ENCODE measurements around the gene GRIK2. TPM values are rescaled to one million over a fixed set of nuclear protein-coding genes. Genes with fewer than 3 reads are reported as not detected.
A peak's percentile ranks its signal among the peaks of the same experiment; 100 is the strongest.

GRIK2 gene
- polyA plus RNA-seq, 1 experiment, result 12.8 TPM

DNA sequence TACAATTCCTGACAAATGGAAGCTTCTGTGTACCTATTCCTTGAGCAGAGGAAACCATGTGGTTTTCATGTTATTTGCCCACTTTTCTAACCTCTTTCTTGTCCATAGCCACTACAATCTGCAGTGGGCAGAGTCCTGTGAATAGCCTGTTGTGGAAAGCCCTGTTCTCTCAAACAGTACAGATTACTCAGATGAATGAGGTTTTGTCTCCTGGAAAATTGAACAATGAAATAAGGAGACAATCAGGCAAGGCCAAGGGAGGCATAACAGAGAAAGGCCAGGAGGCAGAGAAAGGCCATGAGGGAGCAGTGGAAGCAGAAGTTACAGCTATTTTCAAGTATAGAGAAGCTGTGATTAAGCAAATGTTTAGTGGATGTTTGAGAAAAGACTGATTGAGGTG lies 189.3 kb downstream of the GRIK2 start:
- CTCF ChIA-PET, result no interaction called here
- Histone ChIP-seq H3K4me3 (ENCODE audit: low read depth, low read length) (no peak overlapping the region), H3K27me3 (ENCODE audit: control insufficient read depth, insufficient read depth, low read length) (no peaks in the 10 kb centered on the region), H3K27ac (ENCODE audit: low read depth, low read length) (no peak overlapping the region), H3K9me3 (ENCODE audit: control insufficient read depth, insufficient read depth, low read length) (no peaks in the 10 kb centered on the region)
- no peak for DNase-seq (ENCODE audit: low read depth, low spot score)
- TF ChIP-seq, protein P1, sequence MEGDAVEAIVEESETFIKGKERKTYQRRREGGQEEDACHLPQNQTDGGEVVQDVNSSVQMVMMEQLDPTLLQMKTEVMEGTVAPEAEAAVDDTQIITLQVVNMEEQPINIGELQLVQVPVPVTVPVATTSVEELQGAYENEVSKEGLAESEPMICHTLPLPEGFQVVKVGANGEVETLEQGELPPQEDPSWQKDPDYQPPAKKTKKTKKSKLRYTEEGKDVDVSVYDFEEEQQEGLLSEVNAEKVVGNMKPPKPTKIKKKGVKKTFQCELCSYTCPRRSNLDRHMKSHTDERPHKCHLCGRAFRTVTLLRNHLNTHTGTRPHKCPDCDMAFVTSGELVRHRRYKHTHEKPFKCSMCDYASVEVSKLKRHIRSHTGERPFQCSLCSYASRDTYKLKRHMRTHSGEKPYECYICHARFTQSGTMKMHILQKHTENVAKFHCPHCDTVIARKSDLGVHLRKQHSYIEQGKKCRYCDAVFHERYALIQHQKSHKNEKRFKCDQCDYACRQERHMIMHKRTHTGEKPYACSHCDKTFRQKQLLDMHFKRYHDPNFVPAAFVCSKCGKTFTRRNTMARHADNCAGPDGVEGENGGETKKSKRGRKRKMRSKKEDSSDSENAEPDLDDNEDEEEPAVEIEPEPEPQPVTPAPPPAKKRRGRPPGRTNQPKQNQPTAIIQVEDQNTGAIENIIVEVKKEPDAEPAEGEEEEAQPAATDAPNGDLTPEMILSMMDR (IDR thresholded peaks at IDR 0.05; ENCODE audit: low read depth, low read length), result no peak
- POLR2A ChIA-PET, result interaction anchor here (0.5 kb wide), 1 partner anchor 56 kb away, joined by 3 read pairs; no protein-coding TSS in a partner anchor

DNA sequence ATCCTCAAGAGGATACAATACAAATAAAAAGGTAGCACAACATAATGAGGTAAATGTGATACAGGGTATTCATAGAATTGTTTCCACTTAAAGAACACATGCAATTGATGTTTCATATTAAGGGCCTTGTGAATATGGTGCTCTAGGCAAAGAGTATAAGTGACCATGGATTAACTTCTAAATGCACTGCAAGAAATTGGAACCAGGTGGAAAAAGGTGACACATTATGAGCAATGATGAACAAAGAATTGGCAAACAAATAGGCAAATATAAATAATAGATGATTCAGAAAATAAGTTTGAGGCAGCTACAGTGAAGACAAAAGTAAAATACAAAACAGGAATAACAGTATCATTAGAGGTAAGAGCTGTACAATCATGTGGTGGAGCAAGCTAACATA lies 192.0 kb downstream of the GRIK2 start:
- DNase-seq (ENCODE audit: low read depth, low spot score), result no peak
- ChIA-PET POLR2A (no interaction called here), CTCF (no interaction called here)
- TF ChIP-seq, protein P1 (IDR thresholded peaks at IDR 0.05; ENCODE audit: low read depth, low read length), result no peak
- Histone ChIP-seq H3K27ac (ENCODE audit: low read depth, low read length) (no peak overlapping the region), H3K9me3 (ENCODE audit: control insufficient read depth, insufficient read depth, low read length) (no peaks in the 10 kb centered on the region), H3K4me3 (ENCODE audit: low read depth, low read length) (no peak overlapping the region), H3K27me3 (ENCODE audit: control insufficient read depth, insufficient read depth, low read length) (no peaks in the 10 kb centered on the region)

DNA sequence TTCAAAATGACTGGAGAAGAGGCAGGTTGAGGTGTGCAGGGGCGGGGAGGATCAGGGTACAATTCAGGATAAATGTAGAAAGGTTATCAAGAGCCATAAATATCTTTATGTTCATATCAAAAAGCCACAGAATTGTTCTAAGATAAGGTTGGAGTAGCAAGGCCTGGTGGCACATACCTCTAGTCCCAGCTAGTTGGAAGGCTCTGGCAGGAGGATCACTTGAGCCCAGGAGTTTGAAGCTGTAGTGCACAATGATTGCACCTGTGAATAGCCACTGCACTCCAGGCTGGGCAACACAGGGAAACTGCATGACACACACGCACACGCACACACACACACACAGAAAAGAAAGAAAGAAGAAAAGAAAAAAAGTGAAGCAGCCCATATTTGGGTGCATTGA lies 194.8 kb downstream of the GRIK2 start:
- TF ChIP-seq, protein P1 (IDR thresholded peaks at IDR 0.05; ENCODE audit: low read depth, low read length), result no peak
- no peaks in the 10 kb centered on the region for H3K27me3 ChIP-seq (ENCODE audit: control insufficient read depth, insufficient read depth, low read length)
- no peak overlapping the region for H3K27ac ChIP-seq (ENCODE audit: low read depth, low read length)
- no peak for DNase-seq (ENCODE audit: low read depth, low spot score)
- CTCF ChIA-PET, result no interaction called here
- POLR2A ChIA-PET, result no interaction called here
- no peaks in the 10 kb centered on the region for H3K9me3 ChIP-seq (ENCODE audit: control insufficient read depth, insufficient read depth, low read length)
- H3K4me3 ChIP-seq (ENCODE audit: low read depth, low read length), result no peak overlapping the region

DNA sequence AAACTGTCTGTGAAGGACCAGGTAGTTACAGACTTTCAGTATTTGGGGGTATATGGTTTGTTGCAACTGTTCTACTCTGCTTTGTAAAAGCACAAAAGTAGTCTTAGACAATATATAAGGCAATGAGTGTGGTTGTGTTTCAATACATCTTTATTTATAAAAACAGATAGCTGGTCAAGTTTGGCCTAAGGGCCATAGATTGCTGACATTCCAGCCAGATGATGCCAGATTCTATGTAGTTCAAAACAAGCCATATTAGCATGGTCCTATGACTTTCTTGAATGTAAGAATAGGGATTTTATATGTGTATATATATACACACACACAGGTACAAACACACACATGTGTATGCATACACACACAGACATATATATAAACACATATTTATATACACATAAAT lies 201.8 kb downstream of the GRIK2 start:
- H3K27ac ChIP-seq (ENCODE audit: low read depth, low read length), result no peak overlapping the region
- TF ChIP-seq, protein P1 (IDR thresholded peaks at IDR 0.05; ENCODE audit: low read depth, low read length), result no peak
- ChIA-PET CTCF (no interaction called here), POLR2A (no interaction called here)
- DNase-seq (ENCODE audit: low read depth, low spot score), result no peak
- no peaks in the 10 kb centered on the region for H3K27me3 ChIP-seq (ENCODE audit: control insufficient read depth, insufficient read depth, low read length)
- no peak overlapping the region for H3K4me3 ChIP-seq (ENCODE audit: low read depth, low read length)
- H3K9me3 ChIP-seq (ENCODE audit: control insufficient read depth, insufficient read depth, low read length), result no peaks in the 10 kb centered on the region

DNA sequence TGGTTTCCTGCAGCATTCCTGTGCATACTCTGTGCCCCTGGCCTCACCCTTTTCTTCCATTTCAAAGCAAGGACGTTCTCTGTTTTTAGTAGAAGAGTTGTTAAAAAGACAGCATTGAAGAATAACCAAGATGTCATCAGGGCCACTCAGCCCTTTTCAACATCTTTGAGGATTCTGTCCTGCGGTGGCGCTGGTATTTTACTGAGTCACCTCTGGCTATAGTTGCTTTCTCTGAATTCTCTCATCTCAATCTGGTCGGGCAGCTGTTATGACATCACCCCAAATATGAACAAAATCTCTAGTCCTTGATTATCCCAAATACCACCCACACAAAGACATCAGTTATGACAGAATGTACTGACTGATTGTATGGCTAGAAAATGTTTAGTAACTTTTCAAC lies 204.2 kb downstream of the GRIK2 start:
- Histone ChIP-seq H3K27ac (ENCODE audit: low read depth, low read length) (no peak overlapping the region), H3K4me3 (ENCODE audit: low read depth, low read length) (no peak overlapping the region; the same call in 1 of the 2 replicates), H3K27me3 (ENCODE audit: control insufficient read depth, insufficient read depth, low read length) (no peaks in the 10 kb centered on the region), H3K9me3 (ENCODE audit: control insufficient read depth, insufficient read depth, low read length) (no peaks in the 10 kb centered on the region)
- ChIA-PET CTCF (no interaction called here), POLR2A (no interaction called here)
- DNase-seq (ENCODE audit: low read depth, low spot score), result peak; percentile 70
- TF ChIP-seq, protein P1 (IDR thresholded peaks at IDR 0.05; ENCODE audit: low read depth, low read length), result no peak
